ENCODE results near the gene LYRM9.
"Not testable (repeated sequence)": the region's sequence is repeated elsewhere in the genome, so short reads cannot be mapped to it uniquely, and the experiment has no call there.

The LYRM9 gene

DNA sequence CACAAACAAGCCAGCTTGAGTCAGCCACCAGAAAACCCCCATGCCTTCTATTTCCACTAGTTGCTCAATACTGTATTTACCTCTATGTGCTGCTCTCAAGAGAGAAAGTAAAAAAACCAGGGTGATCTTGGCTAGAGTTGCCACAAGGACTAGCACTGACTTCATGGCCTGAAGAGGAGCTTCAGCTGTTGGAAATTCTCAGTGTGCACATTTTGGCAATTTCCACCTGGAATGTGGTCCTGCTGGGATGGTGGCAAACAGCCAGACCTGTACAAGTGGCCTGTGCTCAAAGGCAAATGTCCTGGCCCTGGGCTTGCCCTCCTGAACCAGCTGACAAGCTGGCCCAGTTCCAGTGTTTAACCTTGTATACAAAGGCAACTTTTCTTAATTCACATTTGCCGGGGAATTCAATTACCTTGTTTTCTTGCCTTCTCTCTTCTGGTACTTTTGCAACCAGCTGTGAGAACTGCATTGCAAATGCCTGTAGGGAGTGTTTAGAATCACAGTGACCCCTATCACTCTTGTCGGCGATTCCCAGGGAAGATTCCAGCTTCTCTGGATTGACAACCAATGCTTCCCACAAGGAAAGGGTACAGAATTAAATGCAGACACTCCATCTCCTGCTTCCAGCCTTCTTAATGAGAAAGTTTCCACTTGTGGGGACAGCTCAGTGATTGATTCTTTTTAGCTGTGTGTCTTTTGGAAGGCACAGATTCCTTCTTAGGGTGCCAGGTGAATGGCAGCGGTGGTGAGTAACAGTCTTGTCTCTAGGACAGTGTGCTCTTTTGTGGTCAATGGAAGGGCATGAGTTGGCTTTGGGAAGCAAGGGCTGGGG lies 53.4 kb downstream of the LYRM9 start:
- DNase-seq (ENCODE audit: low spot score): not testable (repeated sequence)

DNA sequence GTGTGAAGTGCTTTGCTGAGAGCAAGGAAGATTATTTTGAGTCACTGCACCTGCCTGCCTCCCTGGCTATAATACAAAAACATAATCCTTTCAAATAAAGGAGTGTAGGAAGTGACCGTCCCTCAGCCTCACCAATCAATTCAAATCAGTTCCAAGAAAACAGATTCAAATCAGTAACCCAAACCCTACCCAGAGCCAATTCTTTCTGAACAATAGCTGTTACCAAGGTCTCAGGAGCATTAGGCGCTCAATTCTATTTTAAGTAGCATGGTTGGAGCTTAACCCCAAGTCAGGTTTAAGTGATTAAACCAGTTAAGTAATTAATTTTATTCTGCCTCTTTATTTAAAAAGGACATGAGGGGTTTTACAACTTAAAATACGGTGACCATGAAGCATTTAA lies 54.6 kb downstream of the LYRM9 start:
- DNase-seq (ENCODE audit: low spot score): not testable (repeated sequence)

GRCh38 chr17:27837769-27838168 lies 55.4 kb downstream of the LYRM9 start:
- DNase-seq (ENCODE audit: low spot score): not testable (repeated sequence)

GRCh38 chr17:27836651-27837050 lies 56.5 kb downstream of the LYRM9 start:
- no peak for DNase-seq (ENCODE audit: low spot score)

- DNase-seq (ENCODE audit: low spot score): no peak
Observed at GRCh38 chr17:27834571-27834970, 58.6 kb downstream of the LYRM9 start.

- no peak for DNase-seq (ENCODE audit: low spot score)
Observed at GRCh38 chr17:27832831-27833230, 60.3 kb downstream of the LYRM9 start.

DNA sequence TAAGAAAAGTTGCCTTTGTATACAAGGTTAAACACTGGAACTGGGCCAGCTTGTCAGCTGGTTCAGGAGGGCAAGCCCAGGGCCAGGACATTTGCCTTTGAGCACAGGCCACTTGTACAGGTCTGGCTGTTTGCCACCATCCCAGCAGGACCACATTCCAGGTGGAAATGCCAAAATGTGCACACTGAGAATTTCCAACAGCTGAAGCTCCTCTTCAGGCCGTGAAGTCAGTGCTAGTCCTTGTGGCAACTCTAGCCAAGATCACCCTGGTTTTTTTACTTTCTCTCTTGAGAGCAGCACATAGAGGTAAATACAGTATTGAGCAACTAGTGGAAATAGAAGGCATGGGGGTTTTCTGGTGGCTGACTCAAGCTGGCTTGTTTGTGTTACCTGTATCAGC lies 63.3 kb downstream of the LYRM9 start:
- not testable (repeated sequence) for DNase-seq (ENCODE audit: low spot score)

GRCh38 chr17:27829143-27829711 lies 63.9 kb downstream of the LYRM9 start:
- not testable (repeated sequence) for DNase-seq (ENCODE audit: low spot score)

Measured in HuH-7 (cell line).